Gastrocnemius medialis (tissue), 4 donors: ENCODE data around the gene ACAD11. TPM values are rescaled to one million over a fixed set of nuclear protein-coding genes. Genes with fewer than 3 reads are reported as not detected.

Source experiments
- ATAC-seq, 2 donors: fragments of 150-250 bp; one replicate each; pipeline ENCODE4 v1.9.1; 2016
- DNase-seq, 2 donors: peaks; one replicate each; pipeline ENCODE4 v3.0.0-alpha.2; 2019
- H3K27ac ChIP-seq, 4 donors: fragments of 200-600 bp; sonication (generic); 1 replicate in 1 of 4; 2 replicates in 3 of 4; pipeline ENCODE4 v1.5.1; 2016 to 2018; ENCODE audit warnings: mild to moderate bottlenecking in 2 of 4, moderate library complexity in 1 of 4
- H3K27me3 ChIP-seq, 3 donors: fragments of 200-600 bp; sonication (generic) in 2 of 3; 1 replicate in 1 of 3; 2 replicates in 2 of 3; pipeline versions ENCODE4 v1.5.1 to v1.6.0; 2016 to 2019; ENCODE audit warnings: mild to moderate bottlenecking in 1 of 3, moderate library complexity in 1 of 3
- H3K36me3 ChIP-seq, 2 donors: fragments of 200-600 bp; sonication (generic) in 1 of 2; one replicate each; pipeline ENCODE4 v1.5.1; 2017 to 2018
- H3K4me1 ChIP-seq, 2 donors: fragments of 200-600 bp; sonication (generic) in 1 of 2; one replicate each; pipeline ENCODE4 v1.5.1; 2016 to 2017; ENCODE audit warnings: mild to moderate bottlenecking in 2 of 2
- H3K4me3 ChIP-seq, 4 donors: fragments of 200-600 bp; sonication (generic) in 3 of 4; 1 replicate in 1 of 4; 2 replicates in 3 of 4; pipeline ENCODE4 v1.5.1; 2016 to 2019; ENCODE audit warnings: mild to moderate bottlenecking in 2 of 4
- H3K9me3 ChIP-seq, 3 donors: fragments of 200-600 bp; sonication (generic) in 2 of 3; 1 replicate in 1 of 3; 2 replicates in 2 of 3; pipeline ENCODE4 v1.5.1; 2016 to 2019
- CTCF ChIP-seq, 5 experiments: fragments of 450-650 bp in 3 of 5; fragments of 200-600 bp in 2 of 5; sonication (generic) in 2 of 5; IDR thresholded peaks in 4 of 5; conservative IDR thresholded peaks in 1 of 5; 1 replicate in 4 of 5; 2 replicates in 1 of 5; pipeline ENCODE4 v1.5.1; 2016 to 2019; ENCODE audit warnings: antibody characterized with exemption in 5 of 5, mild to moderate bottlenecking in 3 of 5, moderate library complexity in 3 of 5
- POLR2A ChIP-seq, 2 donors: fragments of 450-650 bp; IDR thresholded peaks; one replicate each; pipeline ENCODE4 v1.6.1; 2017; ENCODE audit warnings: antibody characterized with exemption in 2 of 2, mild to moderate bottlenecking in 2 of 2, moderate library complexity in 2 of 2
- in situ Hi-C, 4 donors: fragments of 200-750 bp; cut with MboI; loops; one replicate each; pipeline versions ENCODE4 v1.15.0 to v1.8.0; 2017; ENCODE audit warnings: low sequenced_read_pairs in 4 of 4
- intact Hi-C: fragments of 100-400 bp; cut with DNase I; formaldehyde crosslinking; loops from one replicate; pipeline ENCODE4 v1.15.1; 2023; ENCODE audit warnings: low total_unique reads
- total RNA-seq, 4 donors: library from RNA; depleted of rRNA; stranded (reverse); fragments of >200 nt; gene quantifications; one replicate each; pipeline versions ENCODE4 v1.1.0 to v1.2.3, GENCODE V29; 2016

Gene ACAD11
- total RNA-seq, 4 donors from 2014 or later, result 2.2 to 12.4 (median 4.4) TPM

GRCh38 chr3:132654721-132655120 lies 4.9 kb downstream of the ACAD11 start:
- in situ Hi-C loops (no loop called here), intact Hi-C loops (no loop called here)
- H3K4me1 ChIP-seq, result peaks cover 11 to 18% of the 10 kb centered on the region in 2 donors
- H3K36me3 ChIP-seq, result no peaks in the 10 kb centered on the region
- ATAC-seq, result no peak
- H3K9me3 ChIP-seq, result no peaks in the 10 kb centered on the region
- no peak overlapping the region for H3K4me3 ChIP-seq
- no peaks in the 10 kb centered on the region for H3K27me3 ChIP-seq
- no peak overlapping the region for H3K27ac ChIP-seq
- DNase-seq, result no peak
- TF ChIP-seq POLR2A (IDR thresholded peaks at IDR 0.05) (no peak), CTCF (IDR thresholded peaks at IDR 0.05 in 4 of 5, conservative IDR thresholded peaks at IDR 0.05 in 1 of 5) (no peak)

GRCh38 chr3:132654190-132654589 lies 5.4 kb downstream of the ACAD11 start:
- in situ Hi-C loops, result no loop called here
- H3K27me3 ChIP-seq, result no peaks in the 10 kb centered on the region
- H3K4me3 ChIP-seq, result no peak overlapping the region
- no peaks in the 10 kb centered on the region for H3K9me3 ChIP-seq
- intact Hi-C loops, result no loop called here
- TF ChIP-seq POLR2A (IDR thresholded peaks at IDR 0.05) (no peak), CTCF (IDR thresholded peaks at IDR 0.05 in 4 of 5, conservative IDR thresholded peaks at IDR 0.05 in 1 of 5) (no peak)
- no peaks in the 10 kb centered on the region for H3K36me3 ChIP-seq
- ATAC-seq, result no peak
- H3K27ac ChIP-seq, result no peak overlapping the region
- H3K4me1 ChIP-seq, result peaks cover 11 to 18% of the 10 kb centered on the region in 2 donors
- no peak for DNase-seq

- H3K27me3 ChIP-seq, result no peaks in the 10 kb centered on the region
- intact Hi-C loops, result no loop called here
Measured at GRCh38 chr3:132652640-132653270, 6.9 kb downstream of the ACAD11 start.

GRCh38 chr3:132650153-132650552 lies 9.5 kb downstream of the ACAD11 start:
- Histone ChIP-seq H3K4me3 (no peak overlapping the region), H3K9me3 (no peaks in the 10 kb centered on the region), H3K36me3 (no peaks in the 10 kb centered on the region), H3K27ac (no peak overlapping the region), H3K4me1 (peaks cover 0 to 5% of the 10 kb centered on the region in 2 donors), H3K27me3 (no peaks in the 10 kb centered on the region)
- ATAC-seq (no peak), DNase-seq (no peak)
- TF ChIP-seq POLR2A (IDR thresholded peaks at IDR 0.05) (no peak), CTCF (IDR thresholded peaks at IDR 0.05 in 4 of 5, conservative IDR thresholded peaks at IDR 0.05 in 1 of 5) (no peak)
- in situ Hi-C loops, result no loop called here
- intact Hi-C loops, result no loop called here

More at GRCh38 chr3:132652640-132653270, 6.9 kb downstream of the ACAD11 start:
- Histone ChIP-seq H3K4me3 (no peak overlapping the region), H3K9me3 (no peaks in the 10 kb centered on the region), H3K27ac (no peak overlapping the region), H3K36me3 (no peaks in the 10 kb centered on the region), H3K4me1 (peaks cover 0 to 5% of the 10 kb centered on the region in 2 donors)
- TF ChIP-seq POLR2A (IDR thresholded peaks at IDR 0.05) (no peak), CTCF (IDR thresholded peaks at IDR 0.05 in 4 of 5, conservative IDR thresholded peaks at IDR 0.05 in 1 of 5) (no peak)
- in situ Hi-C loops, result no loop called here
- DNase-seq, result no peak
- ATAC-seq, result no peak

GRCh38 chr3:132645058-132645457 lies 14.6 kb downstream of the ACAD11 start:
- Histone ChIP-seq H3K4me3 (no peak overlapping the region), H3K4me1 (no peaks in the 10 kb centered on the region), H3K36me3 (no peaks in the 10 kb centered on the region), H3K27me3 (no peaks in the 10 kb centered on the region), H3K9me3 (no peaks in the 10 kb centered on the region), H3K27ac (no peak overlapping the region)
- ATAC-seq (no peak), DNase-seq (no peak)
- in situ Hi-C loops (loop anchor here in 3 of 4 donors (5.0 to 10.0 kb wide), 3 partner anchors 100 to 110 kb away; no protein-coding TSS in a partner anchor), intact Hi-C loops (no loop called here)
- TF ChIP-seq CTCF (IDR thresholded peaks at IDR 0.05 in 4 of 5, conservative IDR thresholded peaks at IDR 0.05 in 1 of 5), result no peak
- TF ChIP-seq POLR2A (IDR thresholded peaks at IDR 0.05), result no peak
